GM12865 (cell line): ENCODE results near the gene BLMH.
"Not testable (repeated sequence)": the region's sequence is repeated elsewhere in the genome, so short reads cannot be mapped to it uniquely, and the experiment has no call there.

Experiments
- DNase-seq: peaks from one replicate; pipeline ENCODE4 v3.0.0; 2010; ENCODE audit warnings: low read depth
- H3K4me3 ChIP-seq: 2 replicates; pipeline ENCODE4 v1.5.1; 2011; ENCODE audit warnings: mild to moderate bottlenecking, low read depth, low read length, control low read depth
- CTCF ChIP-seq: IDR thresholded peaks from 2 replicates; pipeline ENCODE4 v1.5.1; 2011; ENCODE audit warnings: low read length, control low read depth, low read depth, inconsistent platforms; ENCODE audit not compliant: insufficient read depth; ENCODE audit errors: missing control alignments

Gene BLMH

DNA sequence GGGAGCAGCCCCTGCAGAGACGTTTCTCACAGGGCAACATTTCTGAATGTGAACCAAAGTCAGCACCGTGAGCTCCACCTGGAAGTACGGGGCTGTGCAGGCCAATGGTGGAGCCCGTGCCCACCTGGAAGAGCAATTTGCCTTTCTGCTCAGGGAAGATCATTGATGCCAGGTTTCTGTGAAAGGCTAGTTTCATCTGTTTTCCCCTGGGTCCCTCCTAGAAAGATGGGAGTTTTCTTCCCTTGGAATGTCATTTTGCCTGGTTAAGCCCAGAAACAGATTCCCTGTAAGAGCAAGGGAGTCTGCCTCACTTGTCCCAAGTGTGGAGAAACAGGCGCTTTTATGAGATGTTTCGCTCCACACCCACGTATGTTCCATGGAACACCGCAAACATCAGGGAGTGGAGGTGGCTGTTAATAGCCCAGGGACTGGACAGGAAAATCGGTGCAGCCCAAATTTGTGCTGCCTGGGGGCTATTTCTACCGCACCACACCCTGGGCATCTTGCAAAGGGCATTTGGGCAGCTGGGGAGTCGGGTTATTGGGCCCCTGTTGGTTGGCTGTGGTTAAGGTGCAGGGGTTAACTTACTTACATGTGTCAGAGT lies 58.8 kb downstream of the BLMH start:
- no peak for TF ChIP-seq CTCF
- no peak for DNase-seq
- H3K4me3 ChIP-seq: no peak overlapping the region

- no peak for DNase-seq
- no peak overlapping the region for H3K4me3 ChIP-seq
- no peak for TF ChIP-seq CTCF
Observed at GRCh38 chr17:30232015-30232823, 59.5 kb downstream of the BLMH start.

DNA sequence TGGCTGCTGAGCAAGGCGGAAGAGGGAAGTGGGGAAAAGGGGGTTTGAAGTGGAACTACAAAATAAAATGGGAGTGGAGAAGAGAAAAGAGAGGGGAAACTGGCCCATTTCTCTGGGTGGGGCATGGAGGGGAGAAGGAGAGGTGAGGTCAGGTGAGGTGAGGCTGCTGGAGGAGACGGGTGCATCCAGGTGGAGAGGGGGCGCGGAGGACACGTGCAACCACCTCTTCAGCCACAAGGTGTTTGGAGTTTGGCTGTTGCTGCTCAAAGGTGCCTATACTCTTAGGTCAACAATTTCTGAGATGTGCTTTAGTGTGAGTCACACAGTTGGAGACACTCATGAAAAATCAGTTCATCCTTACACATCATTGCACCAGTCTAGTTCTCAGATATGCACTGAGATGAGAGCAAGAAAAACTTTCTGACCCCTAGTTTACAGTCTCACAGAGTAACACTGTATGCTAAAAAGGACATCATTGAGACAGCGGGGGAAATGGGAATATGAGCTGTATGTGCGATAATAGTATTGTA lies 61.1 kb downstream of the BLMH start:
- H3K4me3 ChIP-seq: no peak overlapping the region
- DNase-seq: no peak
- no peak for TF ChIP-seq CTCF

DNA sequence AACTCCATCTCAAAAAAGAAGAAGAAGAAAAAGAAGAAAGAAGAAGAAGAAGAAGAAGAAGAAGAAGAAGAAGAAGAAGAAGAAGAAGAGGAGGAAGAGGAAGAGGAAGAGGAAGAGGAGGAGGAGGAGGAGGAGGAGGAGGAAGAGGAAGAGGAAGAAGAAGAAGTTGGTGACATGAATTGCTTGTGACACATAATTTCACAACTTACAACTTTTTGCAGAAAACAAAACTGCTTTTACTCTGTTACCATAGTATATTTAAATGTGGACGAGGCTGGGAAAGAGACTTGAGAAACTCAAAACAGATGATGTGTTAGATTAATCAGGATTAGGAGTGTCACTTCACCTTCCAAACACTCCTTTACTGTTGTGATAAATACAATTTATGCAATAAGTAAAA lies 61.7 kb downstream of the BLMH start:
- not testable (repeated sequence) for DNase-seq, H3K4me3 ChIP-seq

- H3K4me3 ChIP-seq: no peak overlapping the region
- no peak for TF ChIP-seq CTCF
- no peak for DNase-seq
Observed at GRCh38 chr17:30229012-30229411, 62.7 kb downstream of the BLMH start.

GRCh38 chr17:30228011-30228410 lies 63.7 kb downstream of the BLMH start:
- peak; percentile 38 for DNase-seq
- TF ChIP-seq CTCF: no peak
- no peak overlapping the region for H3K4me3 ChIP-seq

DNA sequence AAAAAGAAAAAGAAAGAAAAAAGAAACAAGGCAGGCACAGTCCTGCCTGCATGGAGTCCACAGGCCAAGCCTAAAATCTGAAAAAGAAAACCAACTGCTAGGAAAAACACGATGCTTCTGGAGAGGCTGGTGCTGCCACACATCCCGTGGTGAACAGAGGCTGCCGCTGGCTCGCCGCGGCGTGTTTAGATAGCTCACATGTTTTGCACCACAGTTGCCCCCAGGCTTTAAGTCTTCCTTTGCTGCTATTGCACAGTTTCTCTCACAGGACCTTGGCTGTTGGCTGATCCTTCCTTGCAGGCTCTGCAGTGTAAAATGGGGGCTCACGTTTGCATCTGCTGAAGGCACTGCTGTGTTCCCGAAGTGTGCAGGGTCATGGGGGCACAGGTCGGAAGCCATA lies 64.9 kb downstream of the BLMH start:
- no peak overlapping the region for H3K4me3 ChIP-seq
- DNase-seq: no peak
- no peak for TF ChIP-seq CTCF
